VCaP (cell line): Measurements from ENCODE around the gene SPARC.
A peak's percentile ranks its signal among the peaks of the same experiment; 100 is the strongest.
"Not testable (repeated sequence)": the region's sequence is repeated elsewhere in the genome, so short reads cannot be mapped to it uniquely, and the experiment has no call there.

Source experiments
- H3K27ac ChIP-seq: fragments of 450-650 bp; 2 replicates; pipeline ENCODE4 v1.5.1; 2017
- TF ChIP-seq, protein P1 (sequence below): fragments of 450-650 bp; conservative IDR thresholded peaks from 2 replicates; pipeline ENCODE4 v1.5.1; 2017; ENCODE audit warnings: mild to moderate bottlenecking, moderate library complexity

SPARC gene

DNA sequence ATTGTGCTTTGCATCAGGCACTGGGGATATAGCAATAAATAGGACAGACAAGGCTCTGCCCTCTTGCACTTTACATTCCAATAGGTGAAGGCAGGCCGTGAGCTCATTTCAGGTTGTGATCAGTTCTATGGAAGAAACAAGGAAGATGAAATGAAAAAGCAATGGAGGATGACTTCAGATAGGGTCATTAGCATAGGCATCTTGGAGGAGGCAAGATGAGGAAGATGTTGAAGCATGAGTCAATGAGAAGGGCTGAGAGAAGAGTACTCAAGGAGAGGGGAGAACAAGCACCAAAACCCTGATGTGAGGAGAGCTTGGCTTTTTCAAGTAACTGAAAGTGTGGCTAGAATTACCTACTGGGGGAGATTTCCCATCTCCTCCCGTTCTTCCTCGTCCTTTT is 5.0 kb upstream of the SPARC start:
- TF ChIP-seq, protein P1, sequence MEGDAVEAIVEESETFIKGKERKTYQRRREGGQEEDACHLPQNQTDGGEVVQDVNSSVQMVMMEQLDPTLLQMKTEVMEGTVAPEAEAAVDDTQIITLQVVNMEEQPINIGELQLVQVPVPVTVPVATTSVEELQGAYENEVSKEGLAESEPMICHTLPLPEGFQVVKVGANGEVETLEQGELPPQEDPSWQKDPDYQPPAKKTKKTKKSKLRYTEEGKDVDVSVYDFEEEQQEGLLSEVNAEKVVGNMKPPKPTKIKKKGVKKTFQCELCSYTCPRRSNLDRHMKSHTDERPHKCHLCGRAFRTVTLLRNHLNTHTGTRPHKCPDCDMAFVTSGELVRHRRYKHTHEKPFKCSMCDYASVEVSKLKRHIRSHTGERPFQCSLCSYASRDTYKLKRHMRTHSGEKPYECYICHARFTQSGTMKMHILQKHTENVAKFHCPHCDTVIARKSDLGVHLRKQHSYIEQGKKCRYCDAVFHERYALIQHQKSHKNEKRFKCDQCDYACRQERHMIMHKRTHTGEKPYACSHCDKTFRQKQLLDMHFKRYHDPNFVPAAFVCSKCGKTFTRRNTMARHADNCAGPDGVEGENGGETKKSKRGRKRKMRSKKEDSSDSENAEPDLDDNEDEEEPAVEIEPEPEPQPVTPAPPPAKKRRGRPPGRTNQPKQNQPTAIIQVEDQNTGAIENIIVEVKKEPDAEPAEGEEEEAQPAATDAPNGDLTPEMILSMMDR = no peak

DNA sequence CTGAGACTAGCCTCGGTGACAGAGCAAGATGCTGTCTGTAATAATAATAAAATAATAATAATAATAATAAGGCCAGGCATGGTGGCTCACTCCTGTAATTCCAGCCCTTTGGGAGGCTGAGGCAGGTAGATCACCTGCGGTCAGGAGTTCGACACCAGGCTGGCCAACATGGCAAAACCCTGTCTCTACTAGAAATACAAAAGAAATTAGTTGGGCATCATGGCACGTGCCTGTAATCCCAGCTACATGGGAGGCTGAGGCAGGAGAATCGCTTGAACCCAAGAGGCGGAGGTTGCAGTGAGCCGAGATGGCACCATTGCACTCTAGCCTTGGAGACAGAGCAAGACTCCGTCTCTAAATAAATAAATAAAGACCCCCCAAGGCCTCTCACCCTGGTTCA is 2.9 kb upstream of the SPARC start:
- not testable (repeated sequence) for H3K27ac ChIP-seq

More for the DNA sequence above, 5.0 kb upstream of the SPARC start:
- peak overlapping the region; percentile 85 for H3K27ac ChIP-seq

DNA sequence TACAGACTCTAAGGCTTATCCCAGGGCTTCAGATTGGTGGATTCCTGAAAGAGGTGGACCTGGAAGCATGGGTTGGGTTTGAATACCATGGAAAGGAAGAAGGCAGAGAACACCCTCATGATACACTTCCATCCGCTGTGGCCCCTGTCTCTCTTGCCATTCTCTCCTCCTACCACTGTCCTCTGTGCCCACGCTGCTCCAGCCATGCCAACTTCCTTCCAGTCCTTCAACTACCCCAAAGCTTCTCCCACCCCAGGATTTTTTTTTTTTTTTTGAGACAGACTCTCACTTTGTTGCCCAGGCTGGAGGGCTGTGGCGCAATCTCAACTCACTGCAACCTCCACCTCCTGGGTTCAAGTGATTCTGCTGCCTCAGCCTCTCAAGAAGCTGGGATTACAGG is 1.7 kb upstream of the SPARC start:
- TF ChIP-seq, protein P1 = no peak
- no peak overlapping the region for H3K27ac ChIP-seq

DNA sequence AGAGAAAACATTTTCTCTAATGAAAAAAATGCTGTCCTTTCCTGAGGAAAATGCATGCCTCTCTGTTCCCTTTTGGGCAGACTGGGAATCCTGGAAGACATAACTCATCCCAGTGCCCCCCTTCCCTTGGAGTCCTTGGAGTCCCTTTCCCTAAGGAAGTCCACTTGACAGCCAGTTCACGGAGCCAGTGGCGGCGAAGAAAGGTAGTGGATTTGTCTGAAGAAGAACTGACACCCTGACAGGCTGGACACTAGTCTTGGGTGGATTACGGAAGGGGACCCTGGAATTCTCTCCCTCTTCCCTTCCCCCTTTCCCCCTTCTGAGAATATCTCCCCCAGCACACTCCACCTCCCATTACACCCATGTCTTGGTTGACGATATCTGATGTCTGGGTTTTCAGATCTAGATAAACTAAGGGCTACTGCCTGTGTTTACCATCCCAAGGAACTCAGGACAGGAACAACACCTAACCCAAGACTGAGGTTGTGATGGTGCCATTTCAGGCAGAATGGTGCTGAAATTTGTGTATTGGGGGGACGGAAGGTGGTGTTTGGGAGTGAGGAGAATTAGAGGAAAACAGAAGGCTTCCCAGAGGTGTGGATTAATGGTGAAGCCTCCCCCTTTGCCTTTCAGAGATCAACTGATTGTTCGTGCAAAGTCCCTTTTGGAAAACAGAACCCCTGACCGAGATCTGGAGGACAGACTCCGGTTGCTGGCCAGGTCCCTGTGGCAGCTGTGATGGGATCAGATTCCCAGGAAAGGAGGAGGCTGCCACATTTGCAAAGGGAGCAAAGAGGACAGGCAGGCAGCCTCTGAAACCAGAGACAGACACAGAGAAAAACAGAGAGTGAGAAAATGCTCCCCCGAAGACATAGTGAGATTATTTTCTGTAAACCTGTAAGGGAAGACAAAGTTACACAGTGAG is 704 bp downstream of the SPARC start:
- TF ChIP-seq, protein P1 = no peak
- no peak overlapping the region for H3K27ac ChIP-seq

DNA sequence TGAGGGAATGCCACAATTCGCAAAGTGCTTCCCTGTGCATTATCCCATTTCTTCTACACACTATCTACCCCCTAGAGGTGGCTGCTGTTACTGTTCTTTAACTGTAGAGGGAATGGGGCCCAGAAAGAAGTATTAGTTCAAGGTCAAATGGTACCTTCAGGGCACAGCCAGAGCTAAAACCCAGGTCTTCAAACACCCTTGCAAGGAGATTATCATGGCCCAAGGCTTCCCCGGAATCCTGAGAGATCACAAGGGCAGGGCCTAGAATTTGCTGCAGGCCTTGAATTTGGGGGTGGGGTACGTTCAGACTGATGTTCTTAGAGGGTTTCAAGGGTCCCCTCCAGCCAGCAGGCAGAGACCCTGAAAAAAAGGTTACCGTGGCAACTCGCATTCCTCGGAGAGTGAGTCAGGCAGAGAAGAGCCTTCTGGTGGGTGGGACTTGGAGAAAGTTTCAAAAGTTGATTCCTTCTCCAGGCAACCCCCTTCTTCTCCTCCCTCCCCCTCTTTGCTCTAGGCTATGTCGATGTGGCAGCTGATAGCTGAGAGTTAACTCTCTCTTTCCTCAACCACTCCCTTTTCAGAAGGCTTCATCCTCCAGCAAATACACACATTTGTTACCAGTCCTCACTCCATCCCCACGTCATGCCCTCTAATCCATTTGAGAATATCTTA is 1.9 kb downstream of the SPARC start:
- H3K27ac ChIP-seq = no peak overlapping the region
- TF ChIP-seq, protein P1 = peak; percentile 22

DNA sequence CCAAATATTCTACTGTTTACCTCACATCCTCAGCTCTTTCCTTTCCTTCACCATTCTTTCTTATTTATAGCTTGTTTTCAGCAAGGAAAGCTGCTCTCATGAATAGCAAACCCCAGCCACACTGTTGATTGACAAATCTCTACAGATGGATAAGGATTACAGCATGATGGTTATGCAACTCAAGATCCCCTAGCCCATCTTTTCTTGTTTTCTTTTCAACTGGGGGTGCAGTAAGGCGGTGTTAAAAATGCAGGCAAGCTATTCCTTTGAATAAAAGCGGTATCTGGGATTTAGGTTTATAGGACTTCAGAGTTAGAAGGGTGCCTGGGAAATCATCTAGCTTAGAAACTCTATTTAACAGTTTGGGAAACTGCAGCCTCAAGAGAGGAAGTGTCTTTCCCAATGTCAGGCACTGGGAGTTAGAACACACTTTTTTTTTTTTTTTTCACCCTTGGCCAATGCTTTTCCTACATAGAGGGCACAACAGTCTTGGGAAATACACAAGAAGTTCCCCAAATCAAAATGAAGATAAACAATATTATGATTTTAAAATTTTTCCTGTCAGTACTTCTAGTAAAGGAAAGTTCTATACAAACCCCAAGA is 2.6 kb downstream of the SPARC start:
- H3K27ac ChIP-seq = no peak overlapping the region
- TF ChIP-seq, protein P1 = no peak

DNA sequence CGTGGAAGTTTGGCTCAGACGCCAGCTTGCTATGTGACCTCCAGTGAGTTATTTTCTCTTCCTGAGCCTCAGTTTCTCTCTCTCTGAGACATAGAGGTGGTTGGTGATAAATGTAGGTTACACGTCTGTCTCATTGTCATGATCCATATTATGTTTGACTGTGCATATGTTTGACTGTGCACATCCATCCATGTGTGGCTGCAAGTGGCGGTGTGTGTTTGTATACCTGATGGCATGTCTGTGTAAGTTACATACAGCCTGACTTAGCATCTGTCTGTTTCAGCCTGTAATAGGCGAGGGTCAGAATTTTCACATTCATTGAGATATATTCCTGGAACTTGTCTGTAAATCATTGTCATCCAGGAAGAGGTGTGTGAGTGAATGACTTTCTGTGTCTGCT is 3.3 kb downstream of the SPARC start:
- TF ChIP-seq, protein P1 = no peak
- H3K27ac ChIP-seq = no peak overlapping the region
